ENCODE measurements around the gene POMT2. TPM values are rescaled to one million over a fixed set of nuclear protein-coding genes. Genes with fewer than 3 reads are reported as not detected.

POMT2 gene
- total RNA-seq, 1 donor from 2014 or later: 29.2 TPM

DNA sequence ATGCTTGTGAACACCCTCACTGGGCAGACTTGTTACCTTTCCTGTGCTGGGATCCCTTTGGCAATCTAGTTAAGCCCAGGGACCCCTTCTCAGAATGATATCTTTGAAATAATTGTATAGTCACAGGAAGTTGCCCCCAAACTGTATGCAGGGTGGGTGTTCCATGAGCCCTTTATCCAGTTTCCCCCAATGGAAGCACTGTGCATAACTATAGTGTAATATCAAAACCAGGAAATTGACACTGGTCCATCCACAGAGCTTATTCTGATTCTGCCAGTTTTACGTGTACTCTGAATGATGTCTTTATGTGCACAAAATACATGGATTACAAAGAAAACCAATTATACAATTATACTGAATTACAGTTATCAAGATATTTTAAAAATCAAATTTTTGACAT, 73.9 kb downstream of the POMT2 start:
- Mint-ChIP-seq H3K9me3 (ENCODE audit: unreplicated experiment) (no peaks in the 10 kb centered on the region), H3K27me3 (ENCODE audit: unreplicated experiment) (peaks cover 4% of the 10 kb centered on the region), H3K27ac (ENCODE audit: unreplicated experiment) (no peak overlapping the region), H3K4me3 (ENCODE audit: unreplicated experiment) (no peak overlapping the region), H3K36me3 (ENCODE audit: unreplicated experiment) (no peaks in the 10 kb centered on the region), H3K4me1 (ENCODE audit: unreplicated experiment) (no peaks in the 10 kb centered on the region)
- no peak for DNase-seq (ENCODE audit: extremely low spot score, unreplicated experiment)
- TF ChIP-seq, protein P1, sequence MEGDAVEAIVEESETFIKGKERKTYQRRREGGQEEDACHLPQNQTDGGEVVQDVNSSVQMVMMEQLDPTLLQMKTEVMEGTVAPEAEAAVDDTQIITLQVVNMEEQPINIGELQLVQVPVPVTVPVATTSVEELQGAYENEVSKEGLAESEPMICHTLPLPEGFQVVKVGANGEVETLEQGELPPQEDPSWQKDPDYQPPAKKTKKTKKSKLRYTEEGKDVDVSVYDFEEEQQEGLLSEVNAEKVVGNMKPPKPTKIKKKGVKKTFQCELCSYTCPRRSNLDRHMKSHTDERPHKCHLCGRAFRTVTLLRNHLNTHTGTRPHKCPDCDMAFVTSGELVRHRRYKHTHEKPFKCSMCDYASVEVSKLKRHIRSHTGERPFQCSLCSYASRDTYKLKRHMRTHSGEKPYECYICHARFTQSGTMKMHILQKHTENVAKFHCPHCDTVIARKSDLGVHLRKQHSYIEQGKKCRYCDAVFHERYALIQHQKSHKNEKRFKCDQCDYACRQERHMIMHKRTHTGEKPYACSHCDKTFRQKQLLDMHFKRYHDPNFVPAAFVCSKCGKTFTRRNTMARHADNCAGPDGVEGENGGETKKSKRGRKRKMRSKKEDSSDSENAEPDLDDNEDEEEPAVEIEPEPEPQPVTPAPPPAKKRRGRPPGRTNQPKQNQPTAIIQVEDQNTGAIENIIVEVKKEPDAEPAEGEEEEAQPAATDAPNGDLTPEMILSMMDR (IDR thresholded peaks at IDR 0.05): no peak

DNA sequence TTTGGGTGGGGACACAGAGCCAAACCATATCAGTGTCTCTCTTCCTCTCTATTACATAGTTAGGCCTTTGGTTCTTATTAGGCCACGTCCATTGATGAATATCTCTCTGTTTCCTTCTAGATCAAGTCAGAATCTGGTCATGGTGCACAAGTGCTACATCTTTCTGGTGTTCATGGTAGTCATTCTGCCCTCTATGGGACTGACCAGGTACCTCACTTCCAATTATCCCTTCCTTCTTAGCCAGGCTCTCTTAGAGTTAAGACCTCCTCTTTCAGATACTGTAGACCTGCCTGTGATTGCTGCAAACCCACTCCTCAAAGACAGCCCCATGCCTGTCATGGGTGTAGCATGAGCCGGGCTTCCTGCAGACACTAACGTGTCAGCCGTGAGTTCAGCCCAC, 74.9 kb downstream of the POMT2 start:
- TF ChIP-seq, protein P1 (IDR thresholded peaks at IDR 0.05): no peak
- no peaks in the 10 kb centered on the region for H3K36me3 Mint-ChIP-seq (ENCODE audit: unreplicated experiment)
- no peak overlapping the region for H3K4me3 Mint-ChIP-seq (ENCODE audit: unreplicated experiment)
- no peaks in the 10 kb centered on the region for H3K4me1 Mint-ChIP-seq (ENCODE audit: unreplicated experiment)
- peaks cover 4% of the 10 kb centered on the region for H3K27me3 Mint-ChIP-seq (ENCODE audit: unreplicated experiment)
- no peaks in the 10 kb centered on the region for H3K9me3 Mint-ChIP-seq (ENCODE audit: unreplicated experiment)
- no peak for DNase-seq (ENCODE audit: extremely low spot score, unreplicated experiment)
- H3K27ac Mint-ChIP-seq (ENCODE audit: unreplicated experiment): no peak overlapping the region

DNA sequence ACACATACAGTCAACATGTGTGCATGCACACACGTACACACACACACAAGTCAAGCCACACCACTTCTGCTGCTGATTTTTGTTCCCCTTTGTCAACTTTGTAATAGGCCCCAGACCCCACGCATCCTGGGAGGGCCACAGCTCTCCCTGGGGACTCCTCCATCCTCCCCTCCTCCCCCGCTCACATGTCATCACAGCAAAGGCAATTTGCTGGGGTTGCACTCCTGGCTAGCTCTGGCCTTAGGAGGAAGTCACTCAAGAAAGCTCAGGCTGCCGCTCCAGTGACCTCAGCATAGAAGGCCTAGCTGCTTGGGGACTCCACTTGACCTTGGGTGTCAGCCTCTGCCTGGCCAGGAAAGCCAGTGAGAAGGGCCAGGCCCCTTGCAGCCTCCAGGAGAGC, 76.8 kb downstream of the POMT2 start:
- TF ChIP-seq, protein P1 (IDR thresholded peaks at IDR 0.05): no peak
- no peak for DNase-seq (ENCODE audit: extremely low spot score, unreplicated experiment)
- no peaks in the 10 kb centered on the region for H3K36me3 Mint-ChIP-seq (ENCODE audit: unreplicated experiment)
- H3K27ac Mint-ChIP-seq (ENCODE audit: unreplicated experiment): no peak overlapping the region
- no peaks in the 10 kb centered on the region for H3K9me3 Mint-ChIP-seq (ENCODE audit: unreplicated experiment)
- H3K4me3 Mint-ChIP-seq (ENCODE audit: unreplicated experiment): no peak overlapping the region
- H3K27me3 Mint-ChIP-seq (ENCODE audit: unreplicated experiment): peaks cover 4% of the 10 kb centered on the region
- H3K4me1 Mint-ChIP-seq (ENCODE audit: unreplicated experiment): no peaks in the 10 kb centered on the region

DNA sequence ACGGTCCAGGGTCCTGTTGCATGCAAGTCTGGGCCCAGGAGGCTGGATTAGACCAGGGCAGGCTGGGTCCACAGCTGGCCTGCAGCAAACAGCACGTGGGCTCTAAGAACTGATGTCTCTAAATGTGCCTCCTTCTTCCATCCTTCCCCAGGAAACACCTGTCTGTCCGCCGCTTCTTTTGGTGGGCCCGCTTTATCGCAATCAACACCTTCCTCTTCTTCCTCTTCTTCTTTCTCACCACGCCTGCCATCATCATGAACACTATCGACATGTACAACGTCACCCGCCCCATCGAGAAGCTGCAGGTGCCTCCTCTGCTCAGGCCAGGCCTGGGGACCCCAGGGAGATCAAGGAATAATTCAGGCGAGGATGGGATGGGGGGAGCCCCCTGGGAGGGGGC, 77.9 kb downstream of the POMT2 start:
- no peaks in the 10 kb centered on the region for H3K36me3 Mint-ChIP-seq (ENCODE audit: unreplicated experiment)
- TF ChIP-seq, protein P1 (IDR thresholded peaks at IDR 0.05): no peak
- H3K27me3 Mint-ChIP-seq (ENCODE audit: unreplicated experiment): peaks cover 4% of the 10 kb centered on the region
- no peak overlapping the region for H3K4me3 Mint-ChIP-seq (ENCODE audit: unreplicated experiment)
- no peaks in the 10 kb centered on the region for H3K9me3 Mint-ChIP-seq (ENCODE audit: unreplicated experiment)
- H3K27ac Mint-ChIP-seq (ENCODE audit: unreplicated experiment): no peak overlapping the region
- no peaks in the 10 kb centered on the region for H3K4me1 Mint-ChIP-seq (ENCODE audit: unreplicated experiment)
- no peak for DNase-seq (ENCODE audit: extremely low spot score, unreplicated experiment)

DNA sequence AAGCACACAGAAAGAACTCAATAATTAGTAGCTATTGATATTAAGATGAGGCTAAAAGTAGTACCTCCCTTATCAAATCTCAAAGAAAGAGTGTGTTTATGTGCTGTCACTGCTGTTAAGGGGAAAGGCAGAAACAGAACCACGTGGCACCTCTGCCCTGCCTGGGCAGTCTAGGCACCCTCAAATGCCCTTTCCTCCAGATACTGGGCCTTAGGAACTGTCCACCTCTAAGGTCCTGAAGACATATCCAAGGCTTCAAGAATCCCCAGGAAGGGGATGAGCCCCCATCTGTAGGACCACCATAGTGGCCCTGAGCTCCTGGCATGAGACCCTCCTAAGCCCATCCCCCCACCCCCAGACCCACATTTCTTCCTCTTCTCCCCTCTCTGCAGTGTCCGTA, 78.7 kb downstream of the POMT2 start:
- TF ChIP-seq, protein P1 (IDR thresholded peaks at IDR 0.05): no peak
- Mint-ChIP-seq H3K27ac (ENCODE audit: unreplicated experiment) (no peak overlapping the region), H3K4me3 (ENCODE audit: unreplicated experiment) (no peak overlapping the region), H3K9me3 (ENCODE audit: unreplicated experiment) (no peaks in the 10 kb centered on the region), H3K36me3 (ENCODE audit: unreplicated experiment) (no peaks in the 10 kb centered on the region), H3K27me3 (ENCODE audit: unreplicated experiment) (peaks cover 4% of the 10 kb centered on the region), H3K4me1 (ENCODE audit: unreplicated experiment) (no peaks in the 10 kb centered on the region)
- no peak for DNase-seq (ENCODE audit: extremely low spot score, unreplicated experiment)

Data from osteocyte (in vitro differentiated cells).